HEK293 (cell line): Measurements from ENCODE around the gene APCDD1L.

Experiments used
- CTCF ChIA-PET: fragments of 350-600 bp; formaldehyde crosslinking; extraction: SDS; loops from one replicate; lab custom pipeline; 2021; ENCODE audit warnings: antibody characterized with exemption; lab: Yijun Ruan, JAX
- POLR2A ChIA-PET: fragments of 300-600 bp; formaldehyde crosslinking; extraction: SDS; loops from one replicate; lab custom pipeline; 2020; ENCODE audit warnings: antibody characterized with exemption, inconsistent platforms; lab: Yijun Ruan, JAX
- H3K27ac ChIP-seq: fragments of 200-500 bp; sonication (Bioruptor generic); 2 replicates; pipeline ENCODE4 v1.5.1; 2014; ENCODE audit warnings: low read depth, low read length, control low read depth, inconsistent platforms; ENCODE audit errors: extremely low read depth
- H3K36me3 ChIP-seq, 2 experiments: fragments of 200-500 bp in 1 of 2; sonication (Bioruptor generic) in 1 of 2; 1 replicate in 1 of 2; 2 replicates in 1 of 2; pipeline ENCODE4 v1.5.1; 2014 to 2017; ENCODE audit warnings: inconsistent platforms in 2 of 2, low read length in 2 of 2; ENCODE audit not compliant: control insufficient read depth in 2 of 2, insufficient read depth in 1 of 2
- H3K4me1 ChIP-seq: fragments of 200-500 bp; sonication (Bioruptor generic); 2 replicates; pipeline ENCODE4 v1.5.1; 2014; ENCODE audit warnings: mild to moderate bottlenecking, low read length, inconsistent platforms; ENCODE audit not compliant: control insufficient read depth, insufficient read depth
- H3K4me3 ChIP-seq: 2 replicates; pipeline ENCODE4 v1.5.1; 2011; ENCODE audit warnings: low read depth, mild to moderate bottlenecking, control low read depth, low read length, moderate library complexity
- H3K9me3 ChIP-seq: fragments of 200-500 bp; sonication (Bioruptor generic); 2 replicates; pipeline ENCODE4 v1.5.1; 2014; ENCODE audit warnings: low read depth, low read length, inconsistent platforms; ENCODE audit not compliant: control insufficient read depth, insufficient read depth
- PRDM1 ChIP-seq: fragments of 450-650 bp; formaldehyde crosslinking; IDR thresholded peaks from 2 replicates; pipeline ENCODE4; 2016; ENCODE audit warnings: missing biosample characterization, missing genetic modification characterization
- SETDB1 ChIP-seq: IDR thresholded peaks from one replicate; pipeline ENCODE4 v1.6.1; 2017; ENCODE audit warnings: mild to moderate bottlenecking, low read length, moderate library complexity, mixed read lengths; ENCODE audit not compliant: insufficient read length
- TCF7L2 ChIP-seq: IDR thresholded peaks from 2 replicates; pipeline ENCODE4 v1.6.1; 2011; ENCODE audit warnings: low read depth, mild to moderate bottlenecking, inconsistent platforms, low read length, moderate library complexity, borderline replicate concordance
- ZBTB17 ChIP-seq: fragments of 450-650 bp; formaldehyde crosslinking; IDR thresholded peaks from 2 replicates; pipeline ENCODE4 v1.5.1; 2016; ENCODE audit warnings: missing biosample characterization, missing genetic modification characterization
- ZBTB20 ChIP-seq: fragments of 450-650 bp; formaldehyde crosslinking; IDR thresholded peaks from 2 replicates; pipeline ENCODE4 v1.5.1; 2016; ENCODE audit warnings: missing biosample characterization, missing genetic modification characterization
- ZBTB48 ChIP-seq: fragments of 450-650 bp; formaldehyde crosslinking; IDR thresholded peaks from 2 replicates; pipeline ENCODE4 v1.5.1; 2016; ENCODE audit warnings: missing biosample characterization, missing genetic modification characterization
- ZBTB8A ChIP-seq: fragments of 450-650 bp; formaldehyde crosslinking; IDR thresholded peaks from 2 replicates; pipeline ENCODE4 v1.5.1; 2016; ENCODE audit warnings: missing biosample characterization, missing genetic modification characterization
- ZFP41 ChIP-seq: fragments of 450-650 bp; formaldehyde crosslinking; IDR thresholded peaks from 2 replicates; pipeline ENCODE4 v1.5.1; 2016; ENCODE audit warnings: missing biosample characterization, missing genetic modification characterization, borderline replicate concordance
- ZNF138 ChIP-seq: fragments of 450-650 bp; formaldehyde crosslinking; IDR thresholded peaks from 2 replicates; pipeline ENCODE4 v1.5.1; 2016; ENCODE audit warnings: missing biosample characterization, missing genetic modification characterization, borderline replicate concordance
- ZNF146 ChIP-seq: fragments of 450-650 bp; formaldehyde crosslinking; IDR thresholded peaks from 2 replicates; pipeline ENCODE4 v1.5.1; 2016; ENCODE audit warnings: missing biosample characterization, missing genetic modification characterization
- ZNF335 ChIP-seq: fragments of 450-650 bp; formaldehyde crosslinking; conservative IDR thresholded peaks from 2 replicates; pipeline ENCODE4 v1.5.1; 2016; ENCODE audit warnings: missing biosample characterization, missing genetic modification characterization
- ZNF416 ChIP-seq: fragments of 450-650 bp; formaldehyde crosslinking; IDR thresholded peaks from 2 replicates; pipeline ENCODE4 v1.5.1; 2016; ENCODE audit warnings: missing biosample characterization, missing genetic modification characterization
- ZNF423 ChIP-seq: fragments of 450-650 bp; formaldehyde crosslinking; IDR thresholded peaks from 2 replicates; pipeline ENCODE4 v1.5.1; 2016; ENCODE audit warnings: missing biosample characterization, missing genetic modification characterization
- ZNF558 ChIP-seq: fragments of 450-650 bp; formaldehyde crosslinking; IDR thresholded peaks from 2 replicates; pipeline ENCODE4 v1.5.1; 2016; ENCODE audit warnings: missing biosample characterization, missing genetic modification characterization
- ZNF623 ChIP-seq: fragments of 450-650 bp; formaldehyde crosslinking; IDR thresholded peaks from 2 replicates; pipeline ENCODE4 v1.5.1; 2016; ENCODE audit warnings: missing biosample characterization, missing genetic modification characterization
- ZNF660 ChIP-seq: fragments of 450-650 bp; IDR thresholded peaks from 2 replicates; pipeline ENCODE4 v1.5.1; 2018; ENCODE audit warnings: missing biosample characterization, mild to moderate bottlenecking, missing genetic modification characterization
- ZNF792 ChIP-seq: fragments of 450-650 bp; formaldehyde crosslinking; IDR thresholded peaks from 2 replicates; pipeline ENCODE4 v1.5.1; 2016; ENCODE audit warnings: missing biosample characterization, missing genetic modification characterization
- TF ChIP-seq, protein P1 (sequence below): fragments of 450-650 bp; IDR thresholded peaks from 2 replicates; pipeline ENCODE4 v1.5.1; 2018; ENCODE audit warnings: missing biosample characterization, mild to moderate bottlenecking, missing genetic modification characterization
- TF ChIP-seq, protein P2 (sequence below): fragments of 450-650 bp; formaldehyde crosslinking; conservative IDR thresholded peaks from 2 replicates; pipeline ENCODE4 v1.5.1; 2016; ENCODE audit warnings: low read depth, missing biosample characterization, missing genetic modification characterization
- TF ChIP-seq, protein P3 (sequence below): fragments of 450-650 bp; formaldehyde crosslinking; IDR thresholded peaks from 2 replicates; pipeline ENCODE4 v1.5.1; 2016; ENCODE audit warnings: missing biosample characterization, missing genetic modification characterization
- TF ChIP-seq, protein P4 (sequence below): fragments of 450-650 bp; formaldehyde crosslinking; IDR thresholded peaks from 2 replicates; pipeline ENCODE4 v1.5.1; 2016; ENCODE audit warnings: missing biosample characterization, missing genetic modification characterization

APCDD1L gene

DNA sequence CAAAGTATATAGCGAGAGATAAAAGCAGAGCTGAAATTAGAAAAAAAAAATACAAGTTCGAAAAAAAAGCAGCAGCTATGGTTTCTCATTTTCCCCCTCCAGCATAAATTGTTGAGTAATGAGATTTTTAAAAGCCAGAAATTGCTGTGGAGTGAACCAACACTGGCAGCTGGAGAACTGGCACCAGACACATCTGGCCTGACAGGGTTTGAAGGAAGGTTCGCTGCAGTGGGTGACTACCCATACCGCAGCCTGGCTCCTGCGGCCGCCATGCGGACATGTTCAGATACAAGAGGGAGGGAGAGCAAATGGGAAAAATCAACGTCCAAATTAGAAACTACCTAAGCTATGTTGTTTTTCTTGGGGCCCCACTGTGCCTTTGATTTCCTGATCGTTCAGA, 3.3 kb downstream of the APCDD1L start:
- H3K36me3 ChIP-seq: no peaks in the 10 kb centered on the region
- TF ChIP-seq ZNF146 (tag by site-specific recombination) (no peak), ZFP41 (tag by site-specific recombination) (no peak), ZNF623 (tag by site-specific recombination) (no peak), ZNF792 (tag by site-specific recombination) (no peak), TCF7L2 (no peak), ZNF558 (no peak), ZNF335 (no peak)
- TF ChIP-seq, protein P1, sequence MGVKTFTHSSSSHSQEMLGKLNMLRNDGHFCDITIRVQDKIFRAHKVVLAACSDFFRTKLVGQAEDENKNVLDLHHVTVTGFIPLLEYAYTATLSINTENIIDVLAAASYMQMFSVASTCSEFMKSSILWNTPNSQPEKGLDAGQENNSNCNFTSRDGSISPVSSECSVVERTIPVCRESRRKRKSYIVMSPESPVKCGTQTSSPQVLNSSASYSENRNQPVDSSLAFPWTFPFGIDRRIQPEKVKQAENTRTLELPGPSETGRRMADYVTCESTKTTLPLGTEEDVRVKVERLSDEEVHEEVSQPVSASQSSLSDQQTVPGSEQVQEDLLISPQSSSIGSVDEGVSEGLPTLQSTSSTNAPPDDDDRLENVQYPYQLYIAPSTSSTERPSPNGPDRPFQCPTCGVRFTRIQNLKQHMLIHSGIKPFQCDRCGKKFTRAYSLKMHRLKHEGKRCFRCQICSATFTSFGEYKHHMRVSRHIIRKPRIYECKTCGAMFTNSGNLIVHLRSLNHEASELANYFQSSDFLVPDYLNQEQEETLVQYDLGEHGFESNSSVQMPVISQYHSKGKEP (tag by site-specific recombination): no peak
- H3K4me1 ChIP-seq: no peaks in the 10 kb centered on the region
- H3K9me3 ChIP-seq: no peaks in the 10 kb centered on the region
- ChIA-PET CTCF (no interaction called here), POLR2A (no interaction called here)
- no peak overlapping the region for H3K27ac ChIP-seq
- no peak overlapping the region for H3K4me3 ChIP-seq

DNA sequence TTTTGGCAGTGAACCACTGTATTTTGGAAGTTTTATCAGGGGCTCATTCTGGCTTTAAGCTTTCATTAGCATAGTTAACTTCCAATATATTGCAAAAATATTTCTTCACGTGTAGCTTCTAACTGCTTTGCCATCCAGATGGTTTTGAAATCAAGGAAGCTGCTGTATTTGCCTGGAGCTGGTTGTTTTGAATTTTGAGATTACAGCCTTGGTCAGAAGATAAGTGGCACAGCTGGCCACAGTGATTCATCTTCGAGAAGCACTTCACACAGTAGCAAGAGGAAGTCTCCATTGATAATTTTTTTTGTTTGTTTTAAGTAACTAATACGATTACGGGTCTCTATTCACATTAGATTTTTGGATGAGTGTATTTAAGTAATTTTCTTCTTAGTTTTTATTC, 3.8 kb downstream of the APCDD1L start:
- POLR2A ChIA-PET: no interaction called here
- CTCF ChIA-PET: interaction anchor here (0.6 kb wide), 2 partner anchors 18 to 340 kb away, joined by 4 to 5 read pairs; partner anchors contain the start of gene GNAS-AS1
- TF ChIP-seq ZNF416 (tag by site-specific recombination) (no peak), ZBTB17 (tag by site-specific recombination) (no peak), ZNF138 (no peak), PRDM1 (no peak), ZBTB8A (tag by site-specific recombination) (no peak), ZBTB48 (no peak)
- TF ChIP-seq, protein P2, sequence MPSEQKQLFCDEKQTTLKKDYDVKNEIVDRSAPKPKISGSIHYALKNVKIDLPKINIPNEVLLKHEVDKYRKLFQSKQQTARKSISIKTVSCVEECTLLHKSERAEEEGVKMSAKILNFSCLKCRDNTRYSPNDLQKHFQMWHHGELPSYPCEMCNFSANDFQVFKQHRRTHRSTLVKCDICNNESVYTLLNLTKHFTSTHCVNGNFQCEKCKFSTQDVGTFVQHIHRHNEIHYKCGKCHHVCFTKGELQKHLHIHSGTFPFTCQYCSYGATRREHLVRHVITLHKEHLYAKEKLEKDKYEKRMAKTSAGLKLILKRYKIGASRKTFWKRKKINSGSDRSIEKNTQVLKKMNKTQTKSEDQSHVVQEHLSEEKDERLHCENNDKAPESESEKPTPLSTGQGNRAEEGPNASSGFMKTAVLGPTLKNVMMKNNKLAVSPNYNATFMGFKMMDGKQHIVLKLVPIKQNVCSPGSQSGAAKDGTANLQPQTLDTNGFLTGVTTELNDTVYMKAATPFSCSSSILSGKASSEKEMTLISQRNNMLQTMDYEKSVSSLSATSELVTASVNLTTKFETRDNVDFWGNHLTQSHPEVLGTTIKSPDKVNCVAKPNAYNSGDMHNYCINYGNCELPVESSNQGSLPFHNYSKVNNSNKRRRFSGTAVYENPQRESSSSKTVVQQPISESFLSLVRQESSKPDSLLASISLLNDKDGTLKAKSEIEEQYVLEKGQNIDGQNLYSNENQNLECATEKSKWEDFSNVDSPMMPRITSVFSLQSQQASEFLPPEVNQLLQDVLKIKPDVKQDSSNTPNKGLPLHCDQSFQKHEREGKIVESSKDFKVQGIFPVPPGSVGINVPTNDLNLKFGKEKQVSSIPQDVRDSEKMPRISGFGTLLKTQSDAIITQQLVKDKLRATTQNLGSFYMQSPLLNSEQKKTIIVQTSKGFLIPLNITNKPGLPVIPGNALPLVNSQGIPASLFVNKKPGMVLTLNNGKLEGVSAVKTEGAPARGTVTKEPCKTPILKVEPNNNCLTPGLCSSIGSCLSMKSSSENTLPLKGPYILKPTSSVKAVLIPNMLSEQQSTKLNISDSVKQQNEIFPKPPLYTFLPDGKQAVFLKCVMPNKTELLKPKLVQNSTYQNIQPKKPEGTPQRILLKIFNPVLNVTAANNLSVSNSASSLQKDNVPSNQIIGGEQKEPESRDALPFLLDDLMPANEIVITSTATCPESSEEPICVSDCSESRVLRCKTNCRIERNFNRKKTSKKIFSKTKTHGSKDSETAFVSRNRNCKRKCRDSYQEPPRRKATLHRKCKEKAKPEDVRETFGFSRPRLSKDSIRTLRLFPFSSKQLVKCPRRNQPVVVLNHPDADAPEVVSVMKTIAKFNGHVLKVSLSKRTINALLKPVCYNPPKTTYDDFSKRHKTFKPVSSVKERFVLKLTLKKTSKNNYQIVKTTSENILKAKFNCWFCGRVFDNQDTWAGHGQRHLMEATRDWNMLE (tag by site-specific recombination): no peak
- TF ChIP-seq, protein P3, sequence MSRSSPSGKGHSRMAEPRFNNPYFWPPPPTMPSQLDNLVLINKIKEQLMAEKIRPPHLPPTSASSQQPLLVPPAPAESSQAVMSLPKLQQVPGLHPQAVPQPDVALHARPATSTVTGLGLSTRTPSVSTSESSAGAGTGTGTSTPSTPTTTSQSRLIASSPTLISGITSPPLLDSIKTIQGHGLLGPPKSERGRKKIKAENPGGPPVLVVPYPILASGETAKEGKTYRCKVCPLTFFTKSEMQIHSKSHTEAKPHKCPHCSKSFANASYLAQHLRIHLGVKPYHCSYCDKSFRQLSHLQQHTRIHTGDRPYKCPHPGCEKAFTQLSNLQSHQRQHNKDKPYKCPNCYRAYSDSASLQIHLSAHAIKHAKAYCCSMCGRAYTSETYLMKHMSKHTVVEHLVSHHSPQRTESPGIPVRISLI: no peak
- no peaks in the 10 kb centered on the region for H3K36me3 ChIP-seq
- no peak overlapping the region for H3K4me3 ChIP-seq
- no peaks in the 10 kb centered on the region for H3K9me3 ChIP-seq
- H3K27ac ChIP-seq: no peak overlapping the region
- H3K4me1 ChIP-seq: no peaks in the 10 kb centered on the region

DNA sequence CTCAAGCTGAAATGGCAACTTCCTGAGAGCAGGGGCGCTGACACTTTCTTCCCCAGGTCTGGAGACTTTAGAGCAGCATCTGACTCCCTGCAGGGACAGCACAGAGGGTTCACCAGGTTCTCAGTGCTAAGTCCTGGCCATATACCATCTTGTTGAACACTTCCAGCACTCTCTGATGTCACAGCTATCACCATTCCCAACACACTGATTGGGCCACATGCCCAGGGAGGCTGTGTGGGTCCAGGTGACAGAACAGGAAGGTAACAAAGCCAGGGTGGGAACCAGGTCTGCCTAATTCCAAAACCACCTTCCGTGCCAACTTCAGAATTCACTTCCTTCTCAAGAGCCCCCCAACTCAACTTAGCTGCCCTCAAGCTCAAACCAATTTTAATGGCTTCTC, 4.3 kb downstream of the APCDD1L start:
- ChIA-PET POLR2A (no interaction called here), CTCF (interaction anchor here (0.6 kb wide), 2 partner anchors 17 to 340 kb away, joined by 4 to 5 read pairs; partner anchors contain the start of gene GNAS-AS1)
- Histone ChIP-seq H3K4me3 (no peak overlapping the region), H3K36me3 (no peaks in the 10 kb centered on the region), H3K9me3 (no peaks in the 10 kb centered on the region), H3K4me1 (no peaks in the 10 kb centered on the region), H3K27ac (no peak overlapping the region)
- TF ChIP-seq SETDB1: no peak
- no peak for TF ChIP-seq ZNF423
- TF ChIP-seq ZBTB20 (tag by site-specific recombination): no peak
- TF ChIP-seq ZNF660: no peak
- TF ChIP-seq, protein P4, sequence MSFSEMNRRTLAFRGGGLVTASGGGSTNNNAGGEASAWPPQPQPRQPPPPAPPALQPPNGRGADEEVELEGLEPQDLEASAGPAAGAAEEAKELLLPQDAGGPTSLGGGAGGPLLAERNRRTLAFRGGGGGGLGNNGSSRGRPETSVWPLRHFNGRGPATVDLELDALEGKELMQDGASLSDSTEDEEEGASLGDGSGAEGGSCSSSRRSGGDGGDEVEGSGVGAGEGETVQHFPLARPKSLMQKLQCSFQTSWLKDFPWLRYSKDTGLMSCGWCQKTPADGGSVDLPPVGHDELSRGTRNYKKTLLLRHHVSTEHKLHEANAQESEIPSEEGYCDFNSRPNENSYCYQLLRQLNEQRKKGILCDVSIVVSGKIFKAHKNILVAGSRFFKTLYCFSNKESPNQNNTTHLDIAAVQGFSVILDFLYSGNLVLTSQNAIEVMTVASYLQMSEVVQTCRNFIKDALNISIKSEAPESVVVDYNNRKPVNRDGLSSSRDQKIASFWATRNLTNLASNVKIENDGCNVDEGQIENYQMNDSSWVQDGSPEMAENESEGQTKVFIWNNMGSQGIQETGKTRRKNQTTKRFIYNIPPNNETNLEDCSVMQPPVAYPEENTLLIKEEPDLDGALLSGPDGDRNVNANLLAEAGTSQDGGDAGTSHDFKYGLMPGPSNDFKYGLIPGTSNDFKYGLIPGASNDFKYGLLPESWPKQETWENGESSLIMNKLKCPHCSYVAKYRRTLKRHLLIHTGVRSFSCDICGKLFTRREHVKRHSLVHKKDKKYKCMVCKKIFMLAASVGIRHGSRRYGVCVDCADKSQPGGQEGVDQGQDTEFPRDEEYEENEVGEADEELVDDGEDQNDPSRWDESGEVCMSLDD (tag by site-specific recombination): no peak
